Keratinocyte (primary cell): ENCODE measurements around the gene GLYAT.

Experiments used
- CTCF ChIP-seq, 3 experiments: IDR thresholded peaks in 1 of 3; conservative IDR thresholded peaks in 1 of 3; optimal IDR thresholded peaks in 1 of 3; 2 replicates in 2 of 3; 3 replicates in 1 of 3; pipeline versions ENCODE3 to v1.5.1; 2011; ENCODE audit warnings: low read length in 3 of 3, mild to moderate bottlenecking in 3 of 3, moderate library complexity in 2 of 3, control low read depth in 1 of 3, inconsistent platforms in 1 of 3; ENCODE audit not compliant: insufficient read depth in 2 of 3; ENCODE audit errors: extremely low read depth in 1 of 3
- EZH2 ChIP-seq: IDR thresholded peaks from one replicate; pipeline ENCODE4 v1.6.1; 2012; ENCODE audit warnings: inconsistent platforms, mild to moderate bottlenecking, low read length, moderate library complexity

GRCh38 chr11:58741127-58741526 is 9.4 kb upstream of the GLYAT start:
- TF ChIP-seq CTCF (optimal IDR thresholded peaks at IDR 0.05 in 1 of 3, IDR thresholded peaks at IDR 0.05 in 1 of 3, conservative IDR thresholded peaks at IDR 0.05 in 1 of 3; ENCODE audit: extremely low read depth in 1 of 3, insufficient read depth in 2 of 3, low read length in 3 of 3) = no peak
- no peak for TF ChIP-seq EZH2
